Cardiac fibroblast (primary cell): ENCODE measurements around the gene ZNF581.

Experiments used
- DNase-seq, 2 donors: peaks; one replicate each; pipeline versions ENCODE4 v3.0.0 to v3.0.0-alpha.2; 2010; ENCODE audit warnings: low read depth in 2 of 2
- H3K4me3 ChIP-seq, 2 donors: replicated peaks in 1 of 2; 1 replicate in 1 of 2; 2 replicates in 1 of 2; pipeline ENCODE4 v1.5.1; 2011; ENCODE audit warnings: low read depth in 2 of 2, low read length in 2 of 2, mild to moderate bottlenecking in 2 of 2, moderate library complexity in 1 of 2
- TF ChIP-seq, protein P1 (sequence below): IDR thresholded peaks from one replicate; pipeline ENCODE4 v1.5.1; 2011; ENCODE audit warnings: low read depth, mild to moderate bottlenecking, low read length, inconsistent platforms

Gene ZNF581

DNA sequence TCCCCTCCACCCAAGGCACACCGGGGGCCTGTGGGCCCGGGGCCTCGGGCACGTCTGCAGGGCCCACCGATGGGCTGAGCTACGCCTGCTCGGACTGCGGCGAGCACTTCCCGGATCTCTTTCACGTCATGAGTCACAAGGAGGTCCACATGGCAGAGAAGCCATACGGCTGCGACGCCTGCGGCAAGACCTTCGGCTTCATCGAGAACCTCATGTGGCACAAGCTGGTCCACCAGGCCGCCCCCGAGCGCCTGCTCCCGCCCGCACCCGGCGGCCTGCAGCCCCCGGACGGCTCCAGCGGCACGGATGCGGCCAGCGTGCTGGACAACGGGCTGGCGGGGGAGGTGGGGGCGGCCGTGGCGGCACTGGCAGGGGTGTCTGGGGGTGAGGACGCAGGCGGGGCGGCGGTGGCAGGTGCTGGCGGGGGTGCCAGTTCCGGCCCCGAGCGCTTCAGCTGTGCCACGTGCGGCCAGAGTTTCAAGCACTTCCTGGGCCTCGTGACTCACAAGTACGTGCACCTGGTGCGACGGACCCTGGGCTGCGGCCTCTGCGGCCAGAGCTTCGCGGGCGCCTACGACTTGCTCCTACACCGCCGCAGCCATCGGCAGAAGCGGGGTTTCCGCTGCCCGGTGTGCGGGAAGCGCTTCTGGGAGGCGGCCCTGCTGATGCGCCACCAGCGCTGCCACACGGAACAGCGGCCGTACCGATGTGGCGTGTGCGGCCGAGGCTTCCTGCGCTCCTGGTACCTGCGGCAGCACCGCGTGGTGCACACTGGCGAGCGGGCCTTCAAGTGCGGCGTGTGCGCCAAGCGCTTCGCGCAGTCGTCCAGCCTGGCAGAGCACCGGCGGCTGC, 27.7 kb upstream of the ZNF581 start:
- H3K4me3 ChIP-seq = no peak overlapping the region
- no peak for DNase-seq
- TF ChIP-seq, protein P1, sequence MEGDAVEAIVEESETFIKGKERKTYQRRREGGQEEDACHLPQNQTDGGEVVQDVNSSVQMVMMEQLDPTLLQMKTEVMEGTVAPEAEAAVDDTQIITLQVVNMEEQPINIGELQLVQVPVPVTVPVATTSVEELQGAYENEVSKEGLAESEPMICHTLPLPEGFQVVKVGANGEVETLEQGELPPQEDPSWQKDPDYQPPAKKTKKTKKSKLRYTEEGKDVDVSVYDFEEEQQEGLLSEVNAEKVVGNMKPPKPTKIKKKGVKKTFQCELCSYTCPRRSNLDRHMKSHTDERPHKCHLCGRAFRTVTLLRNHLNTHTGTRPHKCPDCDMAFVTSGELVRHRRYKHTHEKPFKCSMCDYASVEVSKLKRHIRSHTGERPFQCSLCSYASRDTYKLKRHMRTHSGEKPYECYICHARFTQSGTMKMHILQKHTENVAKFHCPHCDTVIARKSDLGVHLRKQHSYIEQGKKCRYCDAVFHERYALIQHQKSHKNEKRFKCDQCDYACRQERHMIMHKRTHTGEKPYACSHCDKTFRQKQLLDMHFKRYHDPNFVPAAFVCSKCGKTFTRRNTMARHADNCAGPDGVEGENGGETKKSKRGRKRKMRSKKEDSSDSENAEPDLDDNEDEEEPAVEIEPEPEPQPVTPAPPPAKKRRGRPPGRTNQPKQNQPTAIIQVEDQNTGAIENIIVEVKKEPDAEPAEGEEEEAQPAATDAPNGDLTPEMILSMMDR = no peak

DNA sequence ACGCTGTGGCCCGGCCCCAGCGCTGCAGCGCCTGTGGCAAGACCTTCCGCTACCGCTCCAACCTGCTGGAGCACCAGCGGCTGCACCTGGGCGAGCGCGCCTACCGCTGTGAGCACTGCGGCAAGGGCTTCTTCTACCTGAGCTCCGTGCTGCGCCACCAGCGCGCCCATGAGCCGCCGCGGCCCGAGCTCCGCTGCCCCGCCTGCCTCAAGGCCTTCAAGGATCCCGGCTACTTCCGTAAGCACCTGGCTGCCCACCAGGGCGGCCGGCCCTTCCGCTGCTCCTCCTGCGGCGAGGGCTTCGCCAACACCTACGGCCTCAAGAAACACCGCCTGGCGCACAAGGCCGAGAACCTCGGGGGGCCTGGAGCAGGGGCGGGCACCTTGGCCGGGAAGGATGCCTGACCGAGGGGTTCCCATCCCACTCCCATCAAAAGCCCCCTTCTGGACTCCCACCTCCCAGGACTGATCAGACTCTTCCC, 27.0 kb upstream of the ZNF581 start:
- TF ChIP-seq, protein P1 = no peak
- H3K4me3 ChIP-seq = no peak overlapping the region
- DNase-seq = no peak

DNA sequence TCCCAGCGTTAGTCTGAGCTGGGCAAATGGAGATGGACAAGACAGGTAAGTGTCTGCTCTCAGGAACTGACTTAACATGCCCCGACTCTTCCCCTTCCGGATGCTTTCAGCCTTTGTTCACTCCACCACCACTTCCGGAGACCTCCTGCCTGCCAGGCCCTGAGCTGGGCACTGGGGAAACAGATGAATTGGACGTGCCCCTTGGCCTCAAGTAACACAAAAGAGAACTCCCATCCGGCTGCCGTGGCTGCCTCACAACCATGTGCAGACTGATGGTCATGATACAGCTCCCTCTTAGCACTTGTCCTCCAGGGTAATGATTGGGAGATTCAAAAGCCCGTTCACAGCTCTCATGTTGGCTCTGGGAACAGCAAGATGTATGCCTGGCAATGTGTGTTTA, 26.0 kb upstream of the ZNF581 start:
- no peak overlapping the region for H3K4me3 ChIP-seq
- TF ChIP-seq, protein P1 = no peak
- no peak for DNase-seq

DNA sequence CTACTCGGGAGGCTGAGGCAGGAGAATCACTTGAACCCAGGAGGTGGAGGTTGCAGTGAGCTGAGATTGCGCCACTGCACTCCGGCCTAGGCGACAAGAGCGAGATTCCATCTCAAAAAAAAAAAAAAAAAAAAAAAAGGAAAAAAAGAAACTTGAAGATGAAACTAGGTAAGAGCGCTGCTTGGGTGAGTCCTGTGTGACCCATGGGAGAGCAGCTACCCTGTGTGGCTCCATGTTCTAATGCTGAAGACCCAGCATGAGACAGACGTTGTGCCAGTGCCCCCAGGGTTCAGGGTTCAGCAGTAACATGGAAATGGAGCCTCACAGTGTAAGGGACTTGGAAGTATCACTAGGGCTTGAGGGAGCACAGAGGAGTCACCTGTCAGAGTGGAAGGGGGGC, 25.0 kb upstream of the ZNF581 start:
- no peak for DNase-seq
- TF ChIP-seq, protein P1 = no peak
- no peak overlapping the region for H3K4me3 ChIP-seq

DNA sequence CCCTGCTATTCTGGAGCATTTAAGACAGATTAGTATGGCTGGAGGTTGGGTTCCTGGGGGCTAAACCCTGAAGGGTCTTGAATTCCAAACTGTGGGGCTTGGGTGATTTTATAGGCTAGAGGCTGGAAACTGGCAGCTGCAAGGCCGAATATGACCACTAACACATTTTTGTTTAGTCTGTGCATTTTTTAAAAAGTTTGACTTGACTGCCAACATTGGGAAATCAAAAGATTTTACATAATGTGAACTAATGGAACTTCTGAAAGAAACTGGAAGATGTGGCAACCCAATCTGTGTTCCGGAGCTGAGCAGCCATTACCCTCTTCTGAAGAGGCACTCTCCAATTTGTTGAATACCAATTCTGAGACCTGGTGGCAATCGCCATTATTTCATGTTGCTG, 24.2 kb upstream of the ZNF581 start:
- TF ChIP-seq, protein P1 = no peak
- H3K4me3 ChIP-seq = no peak overlapping the region
- peak in 1 of 2 donors; percentile 19 for DNase-seq

DNA sequence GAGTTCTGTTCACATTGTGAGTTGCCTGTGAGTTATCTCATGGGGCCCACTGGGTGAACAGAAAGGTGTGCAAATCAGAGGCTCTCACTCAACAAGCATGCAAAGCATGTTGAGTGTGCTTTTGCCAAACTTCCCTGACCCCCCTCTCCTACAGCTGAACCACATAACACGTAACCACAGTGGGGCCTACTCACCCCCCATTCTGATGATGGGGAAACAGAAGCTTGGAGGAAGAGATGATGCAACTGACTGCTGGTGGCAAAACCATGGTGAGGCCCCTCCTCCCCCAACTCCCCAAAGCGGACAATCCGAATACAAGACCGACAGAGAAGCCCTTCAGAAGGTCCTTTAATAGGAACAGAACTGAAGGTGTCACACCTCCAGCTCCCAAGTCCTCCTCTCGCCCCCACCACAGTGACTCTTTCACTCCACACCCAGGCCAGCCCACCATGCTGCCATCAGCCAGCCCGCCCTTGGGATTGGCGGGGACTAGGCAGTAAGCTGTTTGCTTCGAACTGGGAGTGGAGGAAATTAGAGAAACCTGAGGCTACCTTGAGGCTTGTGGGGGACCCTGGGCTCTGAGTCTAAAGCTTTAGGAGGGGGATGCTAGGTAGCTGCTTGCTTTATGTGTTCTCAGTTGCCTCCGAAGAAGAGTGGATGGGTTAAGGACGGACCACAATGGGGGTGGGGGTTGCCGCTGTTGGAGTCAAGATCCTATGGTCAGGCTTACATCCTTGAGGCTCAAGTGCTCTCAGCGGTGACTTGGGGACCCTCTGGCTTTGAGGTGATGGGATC, 22.8 kb upstream of the ZNF581 start:
- TF ChIP-seq, protein P1 = no peak
- peak in 1 of 2 donors; percentile 20 for DNase-seq
- H3K4me3 ChIP-seq = no peak overlapping the region
